Prostate gland (tissue), 2 donors: ENCODE results near the gene WNT3A.

Experiments
- CTCF ChIP-seq, 4 experiments: fragments of 200-600 bp in 2 of 4; fragments of 450-650 bp in 2 of 4; sonication (generic) in 2 of 4; IDR thresholded peaks; 1 replicate in 3 of 4; 2 replicates in 1 of 4; pipeline ENCODE4 v1.5.1; 2016 to 2019; ENCODE audit warnings: antibody characterized with exemption in 4 of 4, mild to moderate bottlenecking in 2 of 4, moderate library complexity in 2 of 4
- POLR2A ChIP-seq: fragments of 450-650 bp; IDR thresholded peaks from one replicate; pipeline ENCODE4 v1.6.1; 2016; ENCODE audit warnings: antibody characterized with exemption, mild to moderate bottlenecking
- POLR2AphosphoS5 ChIP-seq: sonication (generic); formaldehyde crosslinking; IDR thresholded peaks from one replicate; pipeline ENCODE4 v1.6.1; 2017; ENCODE audit warnings: antibody characterized with exemption

- TF ChIP-seq POLR2A (no peak), POLR2AphosphoS5 (no peak), CTCF (IDR thresholded peaks at IDR 0.05) (no peak)
These were observed 60.3 kb downstream of the WNT3A start for GRCh38 chr1:228066891-228067654.
